Left lung (tissue), 10 donors: ENCODE results near the gene METTL27. TPM values are rescaled to one million over a fixed set of nuclear protein-coding genes. Genes with fewer than 3 reads are reported as not detected.

Experiments used
- ATAC-seq: fragments of 200-7000 bp; cut with Tn5 transposase; one replicate; pipeline ENCODE4 v1.9.1; 2020; ENCODE audit warnings: moderate library complexity
- DNase-seq, 4 donors: peaks; one replicate each; pipeline ENCODE4 v3.0.0-alpha.2; 2013 to 2020
- H3K27ac ChIP-seq, 2 donors: fragments of 200-600 bp; sonication (generic) in 1 of 2; one replicate each; pipeline versions ENCODE4 v1.5.0 to v1.8.0; 2020 to 2021
- H3K27me3 ChIP-seq, 2 donors: fragments of 200-600 bp; sonication (generic) in 1 of 2; one replicate each; pipeline versions ENCODE4 v1.5.0 to v1.8.0; 2020 to 2021
- H3K36me3 ChIP-seq, 2 donors: fragments of 200-600 bp; sonication (generic) in 1 of 2; one replicate each; pipeline versions ENCODE4 v1.5.0 to v1.8.0; 2020 to 2021
- H3K4me1 ChIP-seq, 2 donors: fragments of 200-600 bp; one replicate each; pipeline ENCODE4 v1.8.0; 2021
- H3K4me3 ChIP-seq, 2 donors: fragments of 200-600 bp; sonication (generic) in 1 of 2; one replicate each; pipeline versions ENCODE4 v1.5.0 to v1.8.0; 2020 to 2021; ENCODE audit warnings: mild to moderate bottlenecking in 1 of 2
- H3K9me3 ChIP-seq, 2 donors: fragments of 200-600 bp; sonication (generic) in 1 of 2; one replicate each; pipeline versions ENCODE4 v1.5.0 to v1.8.0; 2020 to 2021
- intact Hi-C, 2 donors: fragments of 100-400 bp; cut with DNase I; formaldehyde crosslinking; loops; one replicate each; pipeline versions ENCODE4 v1.11.2 to v1.14.2; 2022
- polyA plus RNA-seq, 6 donors: library from polyadenylated mRNA; unstranded; fragments of 120-200 nt; gene quantifications; one replicate each; pipeline ENCODE4 v1.2.1, GENCODE V29; 2013; ENCODE audit not compliant: insufficient read length in 6 of 6
- total RNA-seq, 2 donors: library from RNA; stranded (reverse); fragmentation: NEBNext Ultra II Directional; extraction: Animal tissue kit (Norgen Biotek cat#: 25700); gene quantifications; one replicate each; pipeline ENCODE4 v1.2.1, GENCODE V29; 2021
- TF ChIP-seq, protein P1 (sequence below), 2 donors: fragments of 200-600 bp; sonication (generic) in 1 of 2; IDR thresholded peaks; one replicate each; pipeline versions ENCODE4 v1.5.0 to v1.8.0; 2021; ENCODE audit warnings: antibody characterized with exemption in 2 of 2
- donor health status: DM: no; HTN: yes; CAD: no.
- donor health status: DM: no; HTN: no; CAD: no.

METTL27 gene
- total and polyA plus RNA-seq, 8 donors: 1.5 to 6.4 (median 3.0) TPM

DNA sequence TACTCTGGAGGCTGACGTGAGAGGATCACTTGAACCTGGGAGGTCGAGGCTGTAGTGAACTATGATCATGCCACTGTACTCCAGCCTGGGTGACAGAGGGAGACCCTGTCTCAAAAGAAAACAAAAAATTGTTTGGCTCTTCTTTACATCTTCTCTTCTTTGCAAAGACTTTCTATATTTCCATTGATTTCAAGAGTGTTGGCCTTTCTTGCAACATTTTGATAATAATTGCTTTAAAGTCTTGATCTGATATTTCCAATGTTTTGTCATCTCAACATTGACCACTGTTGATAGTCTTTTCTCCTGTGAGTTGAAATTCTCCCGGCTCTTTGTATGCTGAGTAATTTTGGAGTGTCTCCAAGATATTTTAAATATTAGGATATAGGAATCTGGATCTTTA lies 29.3 kb downstream of the METTL27 start:
- intact Hi-C loops: loop anchor here in 1 of 2 donors (5.0 kb wide), 1 partner anchor 44 kb away; no protein-coding TSS in a partner anchor

GRCh38 chr7:73811760-73812168 lies 30.6 kb downstream of the METTL27 start:
- TF ChIP-seq, protein P1, sequence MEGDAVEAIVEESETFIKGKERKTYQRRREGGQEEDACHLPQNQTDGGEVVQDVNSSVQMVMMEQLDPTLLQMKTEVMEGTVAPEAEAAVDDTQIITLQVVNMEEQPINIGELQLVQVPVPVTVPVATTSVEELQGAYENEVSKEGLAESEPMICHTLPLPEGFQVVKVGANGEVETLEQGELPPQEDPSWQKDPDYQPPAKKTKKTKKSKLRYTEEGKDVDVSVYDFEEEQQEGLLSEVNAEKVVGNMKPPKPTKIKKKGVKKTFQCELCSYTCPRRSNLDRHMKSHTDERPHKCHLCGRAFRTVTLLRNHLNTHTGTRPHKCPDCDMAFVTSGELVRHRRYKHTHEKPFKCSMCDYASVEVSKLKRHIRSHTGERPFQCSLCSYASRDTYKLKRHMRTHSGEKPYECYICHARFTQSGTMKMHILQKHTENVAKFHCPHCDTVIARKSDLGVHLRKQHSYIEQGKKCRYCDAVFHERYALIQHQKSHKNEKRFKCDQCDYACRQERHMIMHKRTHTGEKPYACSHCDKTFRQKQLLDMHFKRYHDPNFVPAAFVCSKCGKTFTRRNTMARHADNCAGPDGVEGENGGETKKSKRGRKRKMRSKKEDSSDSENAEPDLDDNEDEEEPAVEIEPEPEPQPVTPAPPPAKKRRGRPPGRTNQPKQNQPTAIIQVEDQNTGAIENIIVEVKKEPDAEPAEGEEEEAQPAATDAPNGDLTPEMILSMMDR (IDR thresholded peaks at IDR 0.05): peak; percentile 86 to 89
- no peak overlapping the region for H3K4me3 ChIP-seq
- ATAC-seq (peak; percentile 98), DNase-seq (peak in 2 of 4 donors; percentile 72 to 90)
- H3K9me3 ChIP-seq: no peaks in the 10 kb centered on the region
- intact Hi-C loops: loop anchor here in 1 of 2 donors (5.0 kb wide), 1 partner anchor 46 kb away; no protein-coding TSS in a partner anchor
- H3K27ac ChIP-seq: no peak overlapping the region
- H3K36me3 ChIP-seq: no peaks in the 10 kb centered on the region
- no peaks in the 10 kb centered on the region for H3K27me3 ChIP-seq
- no peaks in the 10 kb centered on the region for H3K4me1 ChIP-seq

More for the DNA sequence above, 29.3 kb downstream of the METTL27 start:
- TF ChIP-seq, protein P1 (IDR thresholded peaks at IDR 0.05): no peak
- Histone ChIP-seq H3K27ac (no peak overlapping the region), H3K27me3 (no peaks in the 10 kb centered on the region), H3K4me3 (no peak overlapping the region), H3K9me3 (no peaks in the 10 kb centered on the region), H3K36me3 (no peaks in the 10 kb centered on the region), H3K4me1 (no peaks in the 10 kb centered on the region)
- DNase-seq: no peak
- ATAC-seq: no peak

DNA sequence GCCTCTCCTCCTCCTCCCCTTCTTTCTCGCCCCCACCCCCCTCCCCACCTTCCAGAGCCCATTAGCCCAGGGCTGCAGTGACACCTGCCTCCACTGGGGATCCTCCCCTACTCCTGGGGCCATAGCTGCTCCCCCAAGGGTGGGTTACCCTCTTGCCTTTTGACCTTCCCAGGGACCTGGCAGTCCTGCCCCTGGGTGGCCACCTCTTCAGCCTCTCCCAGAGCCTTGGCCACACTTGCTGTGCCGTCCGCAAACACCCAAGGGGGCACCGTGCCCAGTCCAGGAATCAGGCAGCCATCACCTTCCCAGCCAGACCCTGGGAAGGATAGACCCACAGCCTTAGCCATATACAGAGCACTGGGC lies 31.3 kb downstream of the METTL27 start:
- Histone ChIP-seq H3K4me3 (no peak overlapping the region), H3K27me3 (no peaks in the 10 kb centered on the region), H3K36me3 (no peaks in the 10 kb centered on the region), H3K27ac (no peak overlapping the region), H3K9me3 (no peaks in the 10 kb centered on the region), H3K4me1 (no peaks in the 10 kb centered on the region)
- intact Hi-C loops: loop anchor here in 1 of 2 donors (5.0 kb wide), 1 partner anchor 46 kb away; no protein-coding TSS in a partner anchor
- DNase-seq (no peak), ATAC-seq (no peak)
- TF ChIP-seq, protein P1 (IDR thresholded peaks at IDR 0.05): no peak

- TF ChIP-seq, protein P1 (IDR thresholded peaks at IDR 0.05): no peak
- H3K36me3 ChIP-seq: no peaks in the 10 kb centered on the region
- no peaks in the 10 kb centered on the region for H3K27me3 ChIP-seq
- DNase-seq: no peak
- H3K27ac ChIP-seq: no peak overlapping the region
- H3K9me3 ChIP-seq: no peaks in the 10 kb centered on the region
- H3K4me1 ChIP-seq: no peaks in the 10 kb centered on the region
- no peak for ATAC-seq
- no peak overlapping the region for H3K4me3 ChIP-seq
- intact Hi-C loops: no loop called here
Observed at GRCh38 chr7:73809467-73809951, 32.8 kb downstream of the METTL27 start.

GRCh38 chr7:73802459-73802858 lies 39.9 kb downstream of the METTL27 start:
- Histone ChIP-seq H3K4me1 (no peaks in the 10 kb centered on the region), H3K27me3 (no peaks in the 10 kb centered on the region), H3K36me3 (no peaks in the 10 kb centered on the region), H3K9me3 (no peaks in the 10 kb centered on the region), H3K27ac (no peak overlapping the region), H3K4me3 (no peak overlapping the region)
- no peak for DNase-seq
- intact Hi-C loops: no loop called here
- no peak for ATAC-seq
- TF ChIP-seq, protein P1 (IDR thresholded peaks at IDR 0.05): no peak
